Vagina (tissue), 2 donors: ENCODE data around the gene C5orf22. TPM values are rescaled to one million over a fixed set of nuclear protein-coding genes. Genes with fewer than 3 reads are reported as not detected.
"Not testable (repeated sequence)": the region's sequence is repeated elsewhere in the genome, so short reads cannot be mapped to it uniquely, and the experiment has no call there.

Experiments
- DNase-seq, 2 donors: peaks; one replicate each; pipeline ENCODE4 v3.0.0-alpha.2; 2017; ENCODE audit errors: extremely low spot score in 2 of 2
- H3K27ac ChIP-seq: fragments of 200-600 bp; sonication (generic); one replicate; pipeline ENCODE4 v1.5.1; 2019
- H3K27me3 ChIP-seq: fragments of 200-600 bp; sonication (generic); one replicate; pipeline ENCODE4 v1.5.1; 2019
- H3K36me3 ChIP-seq, 2 donors: fragments of 200-600 bp; sonication (generic); one replicate each; pipeline ENCODE4 v1.5.1; 2017 to 2019
- H3K4me1 ChIP-seq: fragments of 200-600 bp; sonication (generic); one replicate; pipeline ENCODE4 v1.5.1; 2019
- H3K4me3 ChIP-seq, 2 donors: fragments of 200-600 bp; sonication (generic); 1 replicate in 1 of 2; 2 replicates in 1 of 2; pipeline ENCODE4 v1.5.1; 2016 to 2019
- H3K9me3 ChIP-seq: fragments of 200-600 bp; sonication (generic); one replicate; pipeline ENCODE4 v1.5.1; 2019
- CTCF ChIP-seq, 3 experiments: fragments of 450-650 bp in 2 of 3; fragments of 200-600 bp in 1 of 3; sonication (generic) in 1 of 3; IDR thresholded peaks; one replicate each; pipeline ENCODE4 v1.5.1; 2017 to 2019; ENCODE audit warnings: antibody characterized with exemption in 3 of 3, mild to moderate bottlenecking in 2 of 3, moderate library complexity in 2 of 3
- POLR2A ChIP-seq, 2 donors: fragments of 450-650 bp; IDR thresholded peaks; one replicate each; pipeline ENCODE4 v1.6.1; 2017; ENCODE audit warnings: antibody characterized with exemption in 2 of 2, mild to moderate bottlenecking in 2 of 2, moderate library complexity in 2 of 2
- POLR2AphosphoS5 ChIP-seq, 2 donors: sonication (generic); formaldehyde crosslinking; IDR thresholded peaks; one replicate each; pipeline ENCODE4 v1.9.0; 2017; ENCODE audit warnings: antibody characterized with exemption in 2 of 2, mild to moderate bottlenecking in 2 of 2, low read depth in 1 of 2; ENCODE audit not compliant: insufficient read depth in 1 of 2
- intact Hi-C: fragments of 100-400 bp; cut with DNase I; formaldehyde crosslinking; loops from one replicate; pipeline ENCODE4 v1.15.1; 2023
- total RNA-seq: library from RNA; depleted of rRNA; stranded (reverse); fragments of >200 nt; gene quantifications from one replicate; pipeline ENCODE4 v1.2.3, GENCODE V29; 2016

C5orf22 gene
- total RNA-seq, 1 donor from 2014 or later: 18.2 TPM

- no peak for DNase-seq
- Histone ChIP-seq H3K4me3 (no peak overlapping the region), H3K27me3 (no peaks in the 10 kb centered on the region), H3K27ac (no peak overlapping the region), H3K9me3 (no peaks in the 10 kb centered on the region), H3K36me3 (peaks cover 0 to 67% of the 10 kb centered on the region in 2 donors), H3K4me1 (peaks cover 11% of the 10 kb centered on the region)
- no peak for TF ChIP-seq CTCF (IDR thresholded peaks at IDR 0.05)
- TF ChIP-seq POLR2A (IDR thresholded peaks at IDR 0.05): no peak
- intact Hi-C loops: no loop called here
Measured at GRCh38 chr5:31537851-31538250, 5.8 kb downstream of the C5orf22 start.

- DNase-seq, intact Hi-C loops, H3K27ac ChIP-seq, H3K9me3 ChIP-seq, H3K27me3 ChIP-seq, H3K4me3 ChIP-seq, H3K4me1 ChIP-seq: not testable (repeated sequence)
- H3K36me3 ChIP-seq: peaks cover 0 to 59% of the 10 kb centered on the region in 2 donors
Measured at GRCh38 chr5:31549114-31549513, 17.0 kb downstream of the C5orf22 start.

- DNase-seq: no peak
- intact Hi-C loops: no loop called here
- no peaks in the 10 kb centered on the region for H3K27me3 ChIP-seq
- TF ChIP-seq POLR2AphosphoS5 (IDR thresholded peaks at IDR 0.05; ENCODE audit: insufficient read depth in 1 of 2, low read depth in 1 of 2) (no peak), POLR2A (IDR thresholded peaks at IDR 0.05) (no peak), CTCF (IDR thresholded peaks at IDR 0.05) (no peak)
- no peaks in the 10 kb centered on the region for H3K9me3 ChIP-seq
- peaks cover 0 to 55% of the 10 kb centered on the region in 2 donors for H3K36me3 ChIP-seq
- H3K27ac ChIP-seq: no peak overlapping the region
- no peak overlapping the region for H3K4me3 ChIP-seq
- H3K4me1 ChIP-seq: no peaks in the 10 kb centered on the region
Measured at GRCh38 chr5:31551878-31552277, 19.8 kb downstream of the C5orf22 start.

- Histone ChIP-seq H3K27ac (no peak overlapping the region), H3K4me3 (no peak overlapping the region), H3K4me1 (no peaks in the 10 kb centered on the region), H3K27me3 (no peaks in the 10 kb centered on the region), H3K36me3 (peaks cover 0 to 35% of the 10 kb centered on the region in 2 donors), H3K9me3 (no peaks in the 10 kb centered on the region)
- TF ChIP-seq POLR2A (IDR thresholded peaks at IDR 0.05): no peak
- TF ChIP-seq CTCF (IDR thresholded peaks at IDR 0.05): no peak
- TF ChIP-seq POLR2AphosphoS5 (IDR thresholded peaks at IDR 0.05; ENCODE audit: insufficient read depth in 1 of 2, low read depth in 1 of 2): no peak
- DNase-seq: no peak
- intact Hi-C loops: no loop called here
Measured at GRCh38 chr5:31553863-31554262, 21.8 kb downstream of the C5orf22 start.

- intact Hi-C loops: no loop called here
- no peaks in the 10 kb centered on the region for H3K9me3 ChIP-seq
- H3K36me3 ChIP-seq: peaks cover 0 to 33% of the 10 kb centered on the region in 2 donors
- TF ChIP-seq POLR2AphosphoS5 (IDR thresholded peaks at IDR 0.05; ENCODE audit: insufficient read depth in 1 of 2, low read depth in 1 of 2) (no peak), CTCF (IDR thresholded peaks at IDR 0.05) (no peak), POLR2A (IDR thresholded peaks at IDR 0.05) (no peak)
- no peak overlapping the region for H3K4me3 ChIP-seq
- no peak overlapping the region for H3K27ac ChIP-seq
- no peak for DNase-seq
- no peaks in the 10 kb centered on the region for H3K27me3 ChIP-seq
- no peaks in the 10 kb centered on the region for H3K4me1 ChIP-seq
Measured at GRCh38 chr5:31554552-31554951, 22.5 kb downstream of the C5orf22 start.

GRCh38 chr5:31556461-31556860, 24.4 kb downstream of the C5orf22 start:
- Histone ChIP-seq H3K36me3 (peaks cover 0 to 30% of the 10 kb centered on the region in 2 donors), H3K4me3 (no peak overlapping the region), H3K27me3 (no peaks in the 10 kb centered on the region), H3K9me3 (no peaks in the 10 kb centered on the region), H3K4me1 (no peaks in the 10 kb centered on the region), H3K27ac (no peak overlapping the region)
- no peak for TF ChIP-seq POLR2A (IDR thresholded peaks at IDR 0.05)
- no peak for TF ChIP-seq CTCF (IDR thresholded peaks at IDR 0.05)
- TF ChIP-seq POLR2AphosphoS5 (IDR thresholded peaks at IDR 0.05; ENCODE audit: insufficient read depth in 1 of 2, low read depth in 1 of 2): no peak
- DNase-seq: no peak
- intact Hi-C loops: no loop called here
